Measurements from ENCODE around the gene PLCD3.

The PLCD3 gene

DNA sequence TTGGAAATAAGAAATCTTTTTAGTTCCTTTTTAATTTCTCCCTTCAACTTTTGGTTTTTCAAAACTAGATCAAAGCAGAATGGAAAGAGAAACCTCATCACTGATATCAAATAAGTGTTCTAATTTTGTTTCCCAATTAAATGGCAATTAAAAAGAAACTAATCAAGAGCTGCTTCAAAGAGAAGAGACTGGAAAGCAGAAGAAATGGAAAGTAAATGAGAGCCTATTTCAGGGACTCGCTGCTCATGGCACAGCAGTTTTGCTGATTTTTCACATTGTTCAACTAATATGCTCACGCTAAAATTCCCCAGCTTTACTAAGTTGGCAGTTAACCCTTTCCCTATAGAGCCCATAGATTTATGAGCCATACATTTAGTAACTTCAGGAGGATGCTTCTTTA, 64.7 kb downstream of the PLCD3 start:
- no peak for DNase-seq

- DNase-seq, result no peak
Observed at GRCh38 chr17:45063198-45063597, 69.1 kb downstream of the PLCD3 start.

- DNase-seq, result no peak
Observed at GRCh38 chr17:45061606-45062205, 70.6 kb downstream of the PLCD3 start.

- DNase-seq, result peak; percentile 100
Observed at GRCh38 chr17:45060797-45061605, 71.3 kb downstream of the PLCD3 start, which contains the start of gene NMT1. NMT1 (plus strand) TSS chr17:45061317; CDS start chr17:45061330, 13 bp downstream.

GRCh38 chr17:45060382-45060796, 71.9 kb downstream of the PLCD3 start:
- no peak for DNase-seq
